ENCODE data around the gene LPCAT4.
"Not testable (repeated sequence)": the region's sequence is repeated elsewhere in the genome, so short reads cannot be mapped to it uniquely, and the experiment has no call there.

Gene LPCAT4, protein sequence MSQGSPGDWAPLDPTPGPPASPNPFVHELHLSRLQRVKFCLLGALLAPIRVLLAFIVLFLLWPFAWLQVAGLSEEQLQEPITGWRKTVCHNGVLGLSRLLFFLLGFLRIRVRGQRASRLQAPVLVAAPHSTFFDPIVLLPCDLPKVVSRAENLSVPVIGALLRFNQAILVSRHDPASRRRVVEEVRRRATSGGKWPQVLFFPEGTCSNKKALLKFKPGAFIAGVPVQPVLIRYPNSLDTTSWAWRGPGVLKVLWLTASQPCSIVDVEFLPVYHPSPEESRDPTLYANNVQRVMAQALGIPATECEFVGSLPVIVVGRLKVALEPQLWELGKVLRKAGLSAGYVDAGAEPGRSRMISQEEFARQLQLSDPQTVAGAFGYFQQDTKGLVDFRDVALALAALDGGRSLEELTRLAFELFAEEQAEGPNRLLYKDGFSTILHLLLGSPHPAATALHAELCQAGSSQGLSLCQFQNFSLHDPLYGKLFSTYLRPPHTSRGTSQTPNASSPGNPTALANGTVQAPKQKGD

DNA sequence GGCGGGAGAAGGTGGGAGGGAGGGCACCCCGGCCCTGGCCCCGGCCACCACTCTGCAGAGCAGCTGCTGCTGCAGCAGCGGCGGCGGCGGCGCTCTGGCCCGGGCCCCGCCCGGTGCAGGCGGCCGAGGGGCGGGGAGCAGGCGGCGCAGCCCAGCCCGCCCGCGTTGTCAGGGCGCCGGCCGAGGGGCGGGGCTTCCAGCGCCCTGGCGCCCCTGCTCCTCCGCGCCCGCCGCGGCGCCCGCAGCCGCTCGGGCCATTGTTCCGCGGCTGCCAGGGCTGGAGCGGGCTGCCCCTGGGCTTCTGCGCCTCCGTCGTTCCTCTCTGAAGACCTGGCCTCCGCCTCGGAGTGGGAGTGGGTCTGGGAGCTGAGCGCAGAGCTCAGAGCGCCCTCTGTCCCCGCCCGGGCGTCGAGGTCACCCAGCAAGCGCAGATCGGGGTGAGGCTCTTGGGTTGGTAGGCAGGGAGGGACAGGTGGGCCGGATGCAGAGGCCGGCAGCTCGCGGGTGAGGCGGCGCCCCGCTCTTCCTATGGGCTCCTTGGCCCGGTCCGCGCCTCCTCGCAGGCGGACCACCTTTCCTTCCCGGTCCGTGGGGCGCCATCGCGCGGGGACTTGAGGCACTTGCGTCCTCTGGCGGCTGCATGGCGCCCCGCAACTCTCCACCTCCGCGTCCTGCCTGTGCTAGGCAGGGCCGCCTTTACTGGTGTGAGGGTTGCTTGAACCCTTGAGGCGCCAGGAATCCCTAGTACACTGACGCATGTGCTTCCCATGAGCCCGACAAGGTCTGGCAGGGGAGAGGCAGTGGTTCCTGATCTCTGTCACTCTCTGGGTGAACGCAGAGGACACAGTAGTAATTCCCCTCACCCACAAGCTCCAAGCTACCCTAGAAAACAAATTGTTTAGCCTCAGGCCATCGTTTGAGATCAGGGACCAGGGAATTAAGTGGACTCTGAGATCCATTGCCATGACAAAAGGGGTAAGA is at the start of gene LPCAT4:
TSS of gene LPCAT4 (minus strand) at position 96 of the 981 bp plus-strand sequence. CDS start 96 bp downstream, outside the sequence.
- DNase-seq (ENCODE audit: low spot score): peak; percentile 69

DNA sequence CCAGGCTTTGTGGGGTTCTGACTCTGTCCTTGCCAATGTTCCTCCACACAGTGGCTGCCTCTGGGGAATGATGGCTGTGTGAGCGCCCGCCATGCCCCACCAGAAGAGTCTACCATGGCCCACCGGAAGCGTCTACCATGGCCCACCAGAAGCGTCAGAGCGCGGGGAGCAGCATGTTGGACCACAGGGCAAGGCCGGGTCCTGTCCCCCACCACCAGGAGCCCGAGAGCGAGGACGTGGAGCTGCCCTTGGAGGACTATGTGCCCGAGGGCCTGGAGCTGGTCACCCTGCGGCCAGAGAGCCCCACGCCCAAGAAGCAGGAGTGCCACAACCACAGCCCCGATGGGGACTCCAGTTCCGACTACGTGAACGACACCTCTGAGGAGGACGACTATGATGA is 42.5 kb upstream of the LPCAT4 start:
- DNase-seq (ENCODE audit: low spot score): not testable (repeated sequence)

DNA sequence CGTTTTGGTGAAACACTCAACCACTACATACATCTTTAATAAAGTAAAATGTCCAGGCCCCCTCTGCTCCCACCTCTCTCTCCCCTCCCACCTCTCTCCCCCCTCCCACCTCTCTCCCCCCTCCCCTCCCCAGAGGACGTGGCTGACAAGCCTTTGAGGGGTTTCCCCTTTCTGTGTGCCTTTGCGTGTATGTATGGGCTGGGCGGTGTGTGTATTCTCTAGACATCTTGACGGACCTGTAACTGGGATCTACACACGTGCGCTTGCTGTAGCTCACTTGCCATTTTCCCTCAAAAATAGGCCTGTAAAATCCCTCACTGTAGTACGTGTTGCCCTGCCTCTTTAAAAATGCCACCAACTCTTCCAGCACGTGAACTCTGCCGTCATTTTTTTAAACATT is 42.0 kb upstream of the LPCAT4 start:
- not testable (repeated sequence) for DNase-seq (ENCODE audit: low spot score)

DNA sequence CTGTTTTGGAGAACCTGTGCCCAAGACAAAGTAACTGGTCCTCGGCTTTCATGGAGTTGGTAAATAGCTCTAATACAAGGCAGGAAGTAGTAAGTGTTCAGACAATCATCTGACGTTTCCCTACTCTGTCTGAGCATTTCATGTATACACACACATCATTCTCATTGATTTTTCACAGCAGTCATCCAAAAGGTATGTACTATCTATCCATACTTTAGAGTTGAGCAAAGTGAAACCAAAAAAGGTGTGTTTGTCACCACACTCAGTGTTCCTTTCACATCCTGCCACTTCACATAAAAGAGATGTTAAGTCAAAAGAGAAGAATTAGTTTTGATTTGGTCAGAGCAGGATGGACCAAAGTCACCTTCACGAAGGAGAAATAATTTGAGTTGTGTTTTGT is 36.9 kb upstream of the LPCAT4 start:
- DNase-seq (ENCODE audit: low spot score): not testable (repeated sequence)

DNA sequence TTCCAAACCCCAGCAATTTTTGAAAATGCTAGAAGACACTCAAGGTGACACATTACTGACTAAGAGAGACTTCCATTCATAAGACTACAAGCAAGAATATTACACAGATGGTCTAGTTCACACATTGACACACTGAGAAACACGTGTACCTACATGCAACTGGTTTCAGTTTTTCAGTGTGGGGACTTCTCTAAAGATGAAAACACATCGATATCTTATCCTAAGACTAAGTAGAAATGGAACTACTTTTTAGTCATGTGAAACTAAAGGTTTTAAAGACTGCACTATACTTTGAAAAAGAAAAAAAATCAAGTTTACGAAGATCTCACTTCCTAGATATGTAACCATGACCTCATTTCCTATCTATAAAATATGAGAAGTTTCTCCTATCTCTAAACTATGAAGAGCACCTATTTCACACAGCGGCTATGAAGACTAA is 36.2 kb upstream of the LPCAT4 start:
- DNase-seq (ENCODE audit: low spot score): not testable (repeated sequence)

DNA sequence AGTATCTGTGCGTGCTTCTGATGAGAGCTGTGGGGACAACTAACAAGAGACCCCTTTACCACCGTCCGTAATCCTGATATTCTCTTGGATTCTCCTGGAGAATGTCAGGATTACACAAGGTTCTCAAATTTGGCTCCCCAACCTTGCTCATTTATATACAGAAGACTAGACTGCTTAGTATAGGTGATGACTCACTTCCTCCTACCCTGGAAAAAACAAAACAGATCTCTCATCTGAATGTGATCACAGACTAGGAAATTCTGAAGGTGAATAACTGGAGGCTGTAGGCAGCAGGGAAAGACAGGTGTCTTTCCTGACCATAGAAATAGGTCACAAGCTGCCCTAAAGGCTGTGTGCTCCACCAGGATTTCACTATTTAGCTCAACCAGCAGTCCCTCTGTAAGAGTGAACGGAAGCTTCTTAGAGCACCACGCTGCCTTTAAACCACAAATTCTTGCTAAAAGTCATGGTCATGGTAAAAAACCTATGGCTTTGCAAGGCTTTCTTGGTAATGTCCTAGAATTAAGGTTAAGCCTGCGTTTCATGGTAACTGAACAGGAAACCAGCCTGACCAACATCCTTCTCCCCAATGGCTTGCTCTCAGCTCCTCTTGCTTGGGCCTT is 30.8 kb upstream of the LPCAT4 start:
- not testable (repeated sequence) for DNase-seq (ENCODE audit: low spot score)

DNA sequence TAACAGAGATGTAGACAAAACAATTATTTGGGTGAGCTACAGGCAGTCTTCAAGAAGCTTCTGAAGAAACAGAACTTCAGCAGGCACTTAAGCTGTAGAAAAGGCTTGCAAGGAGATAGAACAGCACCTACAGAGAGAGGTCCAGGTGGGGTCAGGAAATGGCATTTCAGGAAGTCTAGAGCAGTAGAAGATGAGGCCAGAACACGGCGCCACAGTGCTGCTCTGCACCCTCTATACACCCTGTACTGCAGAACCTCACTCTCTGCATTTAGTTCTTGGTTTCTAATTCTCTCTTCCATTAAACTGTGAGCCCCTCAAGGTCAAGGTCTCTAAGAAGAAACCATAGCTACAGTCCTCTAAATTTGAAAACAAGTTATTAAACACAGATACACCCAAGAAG is 26.0 kb upstream of the LPCAT4 start:
- not testable (repeated sequence) for DNase-seq (ENCODE audit: low spot score)

DNA sequence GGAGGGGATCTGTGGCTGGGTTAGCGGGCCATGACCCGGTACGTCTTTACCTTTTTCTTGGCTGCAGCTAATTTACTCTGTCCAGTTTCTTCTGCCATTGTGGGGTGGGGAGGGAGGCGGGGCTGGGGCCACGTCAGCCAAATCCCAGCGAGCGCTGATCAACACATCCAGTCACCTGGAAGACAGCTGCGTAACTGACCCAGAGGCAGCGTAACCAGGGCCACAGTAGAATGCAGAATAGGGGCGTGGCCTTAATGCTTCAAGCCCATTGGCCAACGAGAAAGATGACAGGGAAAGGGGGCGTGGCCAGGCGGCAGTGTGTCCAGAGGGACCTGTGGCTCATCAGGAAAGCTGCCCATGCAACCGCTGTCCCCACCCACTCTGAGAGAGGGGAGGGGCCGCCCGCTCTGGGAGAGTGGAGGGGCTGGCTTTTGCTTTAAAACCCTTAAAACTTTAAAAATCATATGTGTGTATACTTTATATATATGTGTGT is 22.6 kb upstream of the LPCAT4 start:
- DNase-seq (ENCODE audit: low spot score): not testable (repeated sequence)

DNA sequence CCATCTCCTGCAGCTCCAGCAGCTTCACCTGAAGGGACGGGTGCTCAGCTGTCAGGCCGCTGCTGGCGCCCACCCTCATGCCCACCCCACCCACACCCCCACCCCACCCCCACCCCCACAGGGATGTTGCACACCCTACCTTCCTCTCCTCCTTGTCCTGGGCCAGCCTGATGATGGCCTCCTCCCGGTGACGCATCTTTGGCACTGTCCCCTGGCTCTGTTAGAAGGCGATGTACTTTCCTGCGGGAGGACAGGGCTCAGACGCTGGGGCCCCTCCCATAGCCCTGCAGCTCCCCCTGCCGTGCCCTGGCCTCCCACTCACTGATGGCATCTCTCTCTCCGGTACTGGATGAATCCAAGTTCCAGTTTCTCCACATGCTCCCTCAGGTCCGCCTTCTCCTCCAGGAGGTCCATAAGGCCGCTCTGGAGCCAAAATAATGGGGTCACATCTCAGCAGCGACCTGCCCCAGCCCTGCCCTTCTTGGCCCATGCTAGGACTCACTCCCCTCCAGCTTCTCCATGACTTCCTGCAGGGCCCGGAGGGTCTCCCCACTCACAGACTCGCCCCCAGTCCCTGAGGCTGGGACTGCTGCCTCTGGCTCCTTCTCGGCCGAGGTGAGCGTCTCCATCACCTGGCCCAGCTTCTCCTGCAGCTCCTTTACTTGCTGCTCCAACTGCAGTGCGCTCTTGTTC is 15.0 kb upstream of the LPCAT4 start:
- DNase-seq (ENCODE audit: low spot score): not testable (repeated sequence)

DNA sequence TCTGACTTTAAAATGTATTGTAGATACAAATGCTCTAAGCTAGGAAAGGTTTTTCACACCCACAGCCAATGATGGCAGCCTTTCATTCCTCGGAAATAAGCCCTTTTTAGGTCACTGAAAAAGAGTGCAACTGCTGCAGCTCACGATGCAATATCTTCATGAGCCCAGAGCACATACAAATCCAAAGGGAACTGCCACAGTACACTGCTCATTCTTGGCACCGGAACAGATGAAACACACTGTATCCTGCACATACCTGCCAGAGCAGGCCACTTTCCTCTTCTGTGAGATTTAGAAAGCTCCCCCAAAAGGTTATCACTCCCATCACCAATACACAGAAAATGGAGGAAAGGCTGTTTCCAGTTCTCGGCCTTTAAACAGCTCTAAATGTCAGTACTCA is 13.5 kb upstream of the LPCAT4 start:
- not testable (repeated sequence) for DNase-seq (ENCODE audit: low spot score)

DNA sequence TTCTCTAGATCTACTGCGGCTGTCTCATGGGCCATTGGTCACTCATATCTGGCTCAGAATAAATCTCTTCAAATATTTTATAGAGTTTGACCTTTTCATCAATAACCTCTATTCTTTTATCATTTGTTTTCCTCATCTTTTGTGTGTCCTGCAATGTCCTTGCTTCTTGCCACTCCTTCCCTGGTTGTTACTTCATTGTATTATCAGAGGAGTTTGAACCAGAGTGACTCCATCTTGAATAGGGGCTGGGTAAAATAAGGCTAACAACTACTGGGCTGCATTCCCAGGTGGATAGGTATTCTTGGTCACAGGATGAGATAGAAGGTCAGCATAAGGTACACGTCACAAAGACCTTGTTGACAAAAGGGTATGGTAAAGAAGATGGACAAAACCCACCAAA is 9.9 kb upstream of the LPCAT4 start:
- DNase-seq (ENCODE audit: low spot score): no peak

DNA sequence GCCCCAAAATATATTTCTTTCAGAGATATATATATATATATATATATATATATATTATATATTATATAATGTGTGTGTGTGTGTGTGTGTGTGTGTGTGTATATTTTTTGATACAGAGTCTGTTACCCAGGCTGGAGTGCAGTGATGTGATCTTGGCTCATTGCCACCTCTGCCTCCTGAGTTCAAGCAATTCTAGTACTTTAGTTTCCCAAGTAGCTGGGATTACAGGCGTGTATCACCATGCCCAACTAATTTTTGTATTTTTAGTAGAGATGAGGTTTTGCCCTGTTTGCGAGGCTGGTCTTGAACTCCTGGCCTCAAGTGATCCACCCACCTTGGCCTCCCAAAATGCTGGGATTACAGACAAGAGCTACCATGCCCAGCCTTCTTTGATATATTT is 8.5 kb upstream of the LPCAT4 start:
- not testable (repeated sequence) for DNase-seq (ENCODE audit: low spot score)

DNA sequence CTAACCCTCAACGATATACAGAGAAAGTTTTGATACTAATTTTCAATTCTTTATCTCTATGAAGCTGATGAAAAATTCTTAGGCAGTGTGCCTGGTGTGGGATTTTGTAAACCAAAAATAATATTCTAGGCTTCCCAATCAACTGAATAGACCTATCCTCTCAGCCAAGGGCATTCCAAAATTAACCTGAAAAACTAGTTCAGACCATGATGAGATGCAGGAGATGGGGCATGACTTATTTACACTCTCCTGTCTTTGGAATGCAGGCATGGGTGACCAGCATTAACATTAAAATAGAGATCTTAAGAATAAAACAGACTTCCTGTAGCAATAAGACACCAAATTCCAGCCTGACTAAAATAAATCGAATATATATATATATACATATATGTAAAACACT is 7.8 kb upstream of the LPCAT4 start:
- no peak for DNase-seq (ENCODE audit: low spot score)

DNA sequence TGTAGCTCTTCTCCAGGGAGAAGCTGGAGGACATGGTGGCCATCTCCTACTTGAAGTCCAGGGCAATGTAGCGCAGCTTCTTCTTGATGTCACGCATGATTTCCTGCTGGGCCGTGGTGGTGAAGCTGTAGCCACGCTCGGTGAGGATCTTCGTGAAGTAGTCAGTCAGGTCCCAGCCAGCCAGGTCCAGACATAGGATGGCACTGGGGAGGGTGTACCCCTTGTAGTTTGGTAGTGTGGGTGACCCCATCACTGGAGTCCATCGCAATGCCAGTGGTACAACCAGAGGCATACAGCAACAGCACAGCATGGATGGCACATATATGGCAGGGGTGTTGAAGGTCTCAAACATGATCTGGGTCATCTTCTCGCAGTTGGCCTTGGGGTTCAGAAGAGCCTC is 7.0 kb upstream of the LPCAT4 start:
- no peak for DNase-seq (ENCODE audit: low spot score)

DNA sequence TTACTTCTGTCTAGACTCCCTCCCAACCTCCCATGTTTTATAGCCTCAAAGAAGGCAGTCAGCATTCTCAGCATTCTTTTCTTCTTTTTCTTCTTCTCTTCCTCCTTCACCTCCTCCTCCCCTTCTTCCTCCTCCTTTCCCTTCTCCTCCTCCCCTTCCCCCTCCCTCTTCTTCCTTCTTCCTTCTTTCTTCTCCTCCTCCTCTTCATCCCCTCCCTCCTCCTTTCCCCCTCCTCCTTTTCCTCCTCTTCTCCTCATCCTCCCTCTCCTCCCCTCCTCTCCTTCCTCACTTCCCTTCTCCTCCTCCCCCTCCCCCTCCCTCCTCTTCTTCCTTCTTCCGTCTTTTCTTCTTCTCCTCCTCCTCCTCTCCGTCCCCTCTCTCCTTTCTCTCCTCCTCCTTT is 3.6 kb upstream of the LPCAT4 start:
- no peak for DNase-seq (ENCODE audit: low spot score)

DNA sequence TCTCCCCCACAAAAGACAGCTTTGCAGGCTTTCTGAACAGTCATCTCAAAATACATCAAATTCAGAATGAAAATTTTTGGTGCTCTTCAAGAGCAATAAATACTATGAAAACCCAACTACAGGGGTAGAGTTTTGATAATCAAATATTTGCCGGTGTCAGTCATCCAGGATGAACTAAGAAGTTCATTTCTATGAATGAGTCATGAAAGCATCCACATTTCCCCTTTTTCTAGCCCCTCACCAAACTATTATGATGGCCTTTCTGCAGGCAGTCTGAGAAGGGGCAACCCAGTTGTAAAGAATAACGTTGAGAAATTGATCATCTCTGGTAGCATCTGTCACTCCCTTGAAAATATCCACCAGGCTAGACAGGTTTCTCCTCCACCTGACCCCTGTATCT is 3.1 kb upstream of the LPCAT4 start:
- no peak for DNase-seq (ENCODE audit: low spot score)

DNA sequence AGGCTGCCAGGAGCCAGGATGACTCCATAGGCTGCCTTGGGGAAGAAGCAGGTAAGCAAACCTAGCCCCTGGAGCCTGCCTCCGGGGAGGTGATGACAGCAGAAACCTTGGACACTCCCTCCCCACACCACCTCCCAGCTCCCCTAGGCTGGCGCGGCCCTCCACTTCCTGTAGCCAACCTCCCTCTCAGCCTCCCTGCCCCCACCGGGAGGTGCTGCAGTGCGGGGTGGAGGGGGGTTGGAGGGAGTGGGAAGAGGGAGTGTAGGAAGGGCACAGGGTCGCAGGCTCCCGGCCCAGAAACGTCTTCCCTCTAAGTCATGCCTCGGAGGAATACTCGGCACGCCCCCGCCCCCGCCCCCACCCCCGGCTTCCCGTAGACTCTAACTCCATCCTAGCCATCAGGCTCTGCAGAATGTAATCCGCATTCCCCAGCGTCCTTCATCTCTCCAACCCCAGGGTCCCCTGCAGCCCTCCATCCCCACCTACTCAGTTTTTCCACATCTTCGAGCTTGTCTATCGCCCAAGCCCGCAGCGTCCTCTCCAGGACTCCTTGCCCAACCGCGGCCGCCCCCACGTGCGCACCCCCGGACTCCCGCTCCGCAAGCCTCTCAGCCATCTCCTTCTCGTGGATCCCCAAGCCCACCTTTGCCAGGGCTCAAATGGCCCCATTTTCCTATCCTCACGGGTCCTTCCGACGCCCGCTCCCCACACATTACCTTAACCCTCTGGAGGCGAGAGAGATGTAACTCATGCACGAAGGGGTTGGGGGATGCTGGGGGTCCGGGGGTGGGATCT is 528 bp downstream of the LPCAT4 start:
- DNase-seq (ENCODE audit: low spot score): peak; percentile 69

DNA sequence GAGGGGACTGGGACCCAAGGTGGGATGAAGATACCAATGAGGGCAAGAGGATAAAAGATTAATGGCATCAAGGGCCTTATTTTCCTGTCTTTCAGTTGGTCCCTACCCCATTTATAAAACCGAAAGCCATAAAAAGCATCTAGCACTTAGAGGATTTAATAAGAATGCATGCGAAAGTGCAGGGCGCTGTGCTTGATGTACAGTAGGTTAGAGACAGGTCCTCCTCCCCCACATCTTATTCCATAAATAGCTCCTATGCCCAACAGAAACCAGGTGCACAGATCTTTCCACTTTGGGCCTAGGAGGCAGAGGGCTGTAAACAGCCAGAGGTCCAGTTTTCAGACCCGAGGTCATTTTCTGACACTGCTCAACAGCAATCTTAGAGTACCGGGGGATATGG is 1.2 kb downstream of the LPCAT4 start:
- no peak for DNase-seq (ENCODE audit: low spot score)

DNA sequence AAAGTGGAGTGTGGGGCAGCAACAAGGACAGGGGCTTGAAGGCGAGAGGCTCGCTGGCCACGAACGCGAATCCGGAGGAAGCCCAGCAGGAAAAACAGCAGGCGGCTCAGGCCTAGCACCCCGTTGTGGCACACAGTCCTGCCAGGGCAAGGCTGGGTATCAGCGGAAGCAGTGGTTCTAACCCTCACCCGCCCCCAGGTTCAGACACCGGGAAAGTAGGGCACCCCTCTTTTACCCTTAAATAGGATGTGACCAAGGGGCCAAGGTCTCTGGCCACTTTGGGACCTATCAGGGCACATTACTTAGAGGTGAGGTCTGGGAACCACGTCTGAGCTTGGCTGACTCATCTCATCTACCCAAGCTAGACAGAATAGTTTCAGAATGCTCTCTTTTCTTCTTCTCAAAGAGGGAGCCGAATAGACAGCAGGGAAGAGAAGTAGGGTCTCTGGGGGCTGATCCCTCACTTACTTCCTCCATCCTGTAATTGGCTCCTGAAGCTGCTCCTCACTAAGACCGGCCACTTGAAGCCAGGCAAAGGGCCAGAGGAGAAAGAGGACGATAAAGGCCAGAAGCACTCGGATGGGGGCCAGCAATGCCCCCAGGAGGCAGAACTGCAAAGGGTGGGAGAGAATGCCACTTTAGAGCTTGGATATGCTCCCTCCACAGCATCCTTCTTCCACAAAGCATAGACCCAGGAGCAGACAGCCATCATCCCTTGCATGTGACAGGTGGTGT is 1.7 kb downstream of the LPCAT4 start:
- DNase-seq (ENCODE audit: low spot score): no peak

DNA sequence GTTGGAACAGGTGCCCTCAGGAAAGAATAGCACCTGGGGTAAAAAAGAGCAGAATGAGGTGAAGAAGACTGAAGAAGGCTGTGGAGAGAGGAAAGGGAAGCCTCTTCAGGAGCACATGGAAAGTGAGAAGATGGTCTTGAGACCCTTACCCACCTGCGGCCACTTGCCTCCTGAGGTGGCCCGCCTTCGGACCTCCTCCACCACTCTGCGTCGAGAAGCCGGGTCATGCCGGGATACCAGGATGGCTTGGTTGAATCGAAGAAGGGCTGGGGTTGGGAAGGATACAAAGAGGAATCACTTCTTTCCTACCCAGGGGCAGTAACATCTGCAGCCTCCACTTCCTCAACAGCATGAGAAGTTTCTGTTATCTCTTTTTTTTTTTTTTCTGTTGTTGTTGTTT is 3.0 kb downstream of the LPCAT4 start:
- DNase-seq (ENCODE audit: low spot score): no peak

All from HuH-7 (cell line).